HG03108 (cell line): Measurements from ENCODE around the gene BUD31.
"Not testable (repeated sequence)": the region's sequence is repeated elsewhere in the genome, so short reads cannot be mapped to it uniquely, and the experiment has no call there.

Experiments used
- ATAC-seq: cut with Tn5 transposase; IDR thresholded peaks from one replicate; pipeline ENCODE4 v1.9.1; 2021; ENCODE audit warnings: moderate library complexity; ENCODE audit not compliant: unreplicated experiment

The BUD31 gene

DNA sequence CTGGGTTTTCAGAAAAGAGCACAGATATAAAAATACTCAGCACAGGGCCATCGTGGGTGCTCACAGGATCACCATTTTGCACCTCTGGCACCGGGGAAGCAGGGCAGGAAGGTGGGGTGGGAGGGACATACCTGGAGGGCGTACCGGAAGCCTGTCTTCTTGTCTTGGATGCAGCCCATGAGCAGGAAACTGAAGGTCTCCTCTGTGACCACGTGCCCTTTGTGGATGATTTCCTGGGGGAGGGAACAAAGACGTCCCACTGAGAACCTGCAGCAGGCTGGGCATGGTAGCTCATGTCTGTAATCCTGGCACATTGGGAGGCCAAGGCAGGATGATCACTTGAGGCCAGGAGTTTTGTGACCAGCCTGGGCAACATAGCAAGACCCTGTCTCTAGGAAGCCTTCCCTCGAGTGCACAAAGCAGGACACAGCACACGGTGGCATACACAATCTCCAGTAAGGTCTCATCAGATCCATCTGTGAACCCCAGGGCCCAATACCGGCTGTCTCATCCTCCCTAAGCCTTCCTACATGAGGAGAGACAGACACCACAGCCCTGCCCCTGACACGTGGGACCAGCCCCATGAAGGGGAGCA is 20.3 kb downstream of the BUD31 start:
- ATAC-seq: no peak

DNA sequence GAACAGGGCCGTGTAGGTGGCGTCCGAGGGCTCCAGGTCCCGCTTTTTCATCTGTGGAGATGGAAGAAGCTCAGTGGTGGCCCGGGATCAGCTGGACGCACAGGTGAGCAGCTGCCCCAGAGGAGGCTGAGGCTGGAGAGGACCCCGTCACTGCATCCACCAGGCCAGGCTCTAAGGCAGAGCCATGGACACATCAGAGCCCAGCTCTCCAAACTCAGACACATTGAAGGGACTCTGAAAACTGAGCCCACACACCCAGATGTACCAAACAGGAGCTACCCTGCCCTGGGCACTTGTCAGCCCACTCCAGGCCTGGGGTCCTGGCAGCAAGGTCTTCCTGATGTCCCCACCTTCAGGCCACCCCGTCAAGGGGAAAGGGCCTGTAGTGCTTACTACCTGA is 21.0 kb downstream of the BUD31 start:
- no peak for ATAC-seq

DNA sequence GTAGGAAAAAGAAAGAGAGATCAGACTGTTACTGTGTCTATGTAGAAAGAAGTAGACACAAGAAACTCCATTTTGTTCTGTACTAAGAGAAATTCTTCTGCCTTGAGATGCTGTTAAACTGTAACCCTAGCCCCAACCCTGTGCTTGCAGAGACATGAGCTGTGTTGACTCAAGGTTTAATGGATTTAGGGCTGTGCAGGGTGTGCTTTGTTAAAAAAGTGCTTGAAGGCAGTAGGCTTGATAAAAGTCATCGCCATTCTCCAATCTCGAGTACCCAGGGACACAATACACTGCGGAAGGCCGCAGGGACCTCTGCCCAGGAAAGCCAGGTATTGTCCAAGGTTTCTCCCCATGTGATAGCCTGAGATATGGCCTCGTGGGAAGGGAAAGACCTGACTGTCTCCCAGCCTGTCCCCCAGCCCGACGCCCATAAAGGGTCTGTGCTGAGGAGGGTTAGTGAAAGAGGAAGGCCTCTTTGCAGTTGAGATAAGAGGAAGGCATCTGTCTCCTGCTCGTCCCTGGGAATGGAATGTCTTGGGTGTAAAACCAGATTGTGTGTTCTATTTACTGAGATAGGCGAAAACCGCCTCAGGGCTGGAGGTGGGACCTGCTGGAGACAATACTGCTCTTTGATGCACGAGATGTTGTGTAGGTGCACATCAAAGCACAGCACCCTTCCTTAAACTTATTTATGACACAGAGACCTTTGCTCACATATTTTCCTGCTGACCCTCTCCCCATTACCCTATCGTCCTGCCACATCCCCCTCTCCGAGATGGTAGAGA is 23.2 kb downstream of the BUD31 start:
- not testable (repeated sequence) for ATAC-seq

GRCh38 chr7:99433158-99433557 is 24.4 kb downstream of the BUD31 start:
- ATAC-seq: no peak

DNA sequence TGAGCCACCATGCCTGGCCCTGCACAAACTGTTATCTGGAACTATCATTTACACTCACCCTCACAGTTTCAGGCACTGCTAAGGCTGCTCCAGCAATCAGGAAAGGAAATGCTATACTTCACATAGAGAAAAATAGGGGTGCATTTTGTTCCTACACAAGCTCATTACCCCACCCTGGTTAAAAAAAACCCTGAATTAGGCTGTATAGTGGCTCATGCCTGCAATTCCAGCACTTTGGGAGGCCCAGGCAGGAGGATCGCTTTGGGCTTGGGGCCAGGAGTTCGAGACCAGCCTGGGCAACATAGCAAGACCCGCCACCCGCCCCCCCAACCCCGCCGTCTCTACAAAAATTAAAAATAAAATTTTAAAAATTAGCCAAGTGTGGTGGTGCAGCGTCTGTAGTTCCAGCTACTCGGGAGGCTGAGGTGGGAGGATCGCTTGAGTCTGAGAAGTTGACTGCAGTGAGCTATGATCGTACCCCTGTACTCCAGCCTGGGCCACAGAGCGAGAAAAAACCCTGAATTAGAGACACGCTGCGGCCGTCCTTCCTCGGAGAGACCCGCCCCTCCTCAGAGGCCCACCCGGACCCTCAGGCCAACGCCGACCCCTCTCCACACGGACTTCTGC is 29.3 kb downstream of the BUD31 start:
- no peak for ATAC-seq

DNA sequence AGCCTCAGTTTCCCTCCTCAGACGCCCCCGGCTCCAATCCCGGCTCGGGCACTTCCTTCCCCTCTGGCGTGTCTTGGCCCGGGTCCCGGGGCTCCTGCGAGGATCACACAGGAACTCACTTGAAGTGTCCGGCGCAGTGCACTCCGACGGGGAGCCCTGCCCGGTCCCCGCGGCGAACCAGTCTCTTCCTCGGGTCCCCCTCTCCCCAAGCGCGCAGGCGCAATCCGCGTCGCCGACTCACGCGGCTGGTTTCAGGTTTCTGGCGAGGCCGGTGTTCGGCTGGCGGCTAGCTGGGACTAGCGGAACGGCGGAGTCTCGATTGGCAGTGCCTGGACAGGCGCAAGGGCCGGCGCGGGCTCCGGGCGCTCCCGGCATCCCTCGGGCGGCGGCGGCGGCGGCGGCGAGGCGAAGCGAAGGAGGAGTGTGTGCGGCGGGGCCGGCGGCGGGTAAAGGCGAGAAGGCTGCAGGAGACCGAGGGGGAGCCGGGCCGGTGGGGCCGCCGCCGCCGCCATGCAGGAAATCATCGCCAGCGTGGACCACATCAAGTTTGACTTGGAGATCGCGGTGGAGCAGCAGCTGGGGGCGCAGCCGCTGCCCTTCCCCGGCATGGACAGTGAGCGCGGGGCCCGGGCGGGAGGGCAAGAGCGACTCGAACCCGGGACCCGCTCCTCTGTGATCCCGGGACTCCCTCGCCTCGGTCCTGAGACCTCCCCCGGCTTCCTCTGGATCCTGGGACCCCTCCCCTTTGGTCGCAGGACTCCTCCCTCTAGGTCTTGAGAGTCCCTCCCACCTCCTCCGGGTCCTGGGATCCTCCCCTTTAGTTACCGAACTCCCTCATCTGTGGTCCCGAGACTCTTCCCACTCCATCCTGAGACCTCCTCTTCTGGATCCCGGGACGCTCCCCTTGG is 30.1 kb downstream of the BUD31 start, which contains the start of the genes CPSF4 and PTCD1:
CPSF4 (plus strand) TSS at position 371 of the 908 bp plus-strand sequence; CDS start at position 511, 140 bp downstream.
PTCD1 (minus strand) TSS at position 226 of the 908 bp plus-strand sequence. CDS start 3,556 bp downstream, outside the sequence.
- peak; percentile 91 for ATAC-seq

GRCh38 chr7:99440195-99440594 is 31.4 kb downstream of the BUD31 start:
- no peak for ATAC-seq

DNA sequence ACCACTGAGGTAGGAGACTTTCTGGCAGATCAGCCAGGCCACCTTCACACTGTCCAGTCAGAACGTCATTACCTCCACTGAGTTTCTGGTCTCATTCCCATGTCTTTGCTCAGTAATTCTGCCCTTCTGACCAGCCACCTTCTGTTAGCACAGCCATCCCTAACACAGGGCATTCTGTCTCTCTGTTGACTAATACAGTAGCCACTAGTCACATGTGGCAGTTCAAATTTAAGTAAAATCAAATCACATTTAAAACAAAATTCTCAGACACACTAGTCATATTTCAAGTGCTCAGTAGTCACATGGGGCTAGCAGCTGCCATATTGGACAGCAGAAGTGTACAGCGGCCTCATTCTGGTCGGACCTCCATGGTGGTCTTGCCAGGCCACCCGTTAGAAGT is 37.3 kb downstream of the BUD31 start:
- no peak for ATAC-seq

- ATAC-seq: no peak
These were observed 39.2 kb downstream of the BUD31 start for GRCh38 chr7:99447943-99448342.

DNA sequence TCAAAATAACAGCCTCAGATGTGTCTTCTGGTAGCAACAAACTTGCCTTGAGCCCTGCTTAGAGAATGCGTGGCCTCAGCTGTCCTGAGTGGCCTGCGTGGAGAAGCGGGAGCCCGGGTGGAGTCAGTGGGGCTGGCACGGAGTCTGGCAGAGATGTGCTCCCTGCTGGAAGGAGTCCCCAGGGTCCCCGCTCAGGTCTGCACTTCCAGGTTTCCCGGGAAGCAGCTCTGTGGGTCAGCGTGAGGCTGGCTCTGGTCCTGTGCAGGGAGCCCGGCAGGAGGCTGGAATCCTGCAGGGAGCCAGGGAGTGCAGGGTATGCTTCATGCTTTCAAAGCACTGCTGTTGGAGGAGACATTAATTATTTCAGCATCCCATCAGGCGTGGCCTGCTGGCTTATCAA is 40.1 kb downstream of the BUD31 start:
- no peak for ATAC-seq

DNA sequence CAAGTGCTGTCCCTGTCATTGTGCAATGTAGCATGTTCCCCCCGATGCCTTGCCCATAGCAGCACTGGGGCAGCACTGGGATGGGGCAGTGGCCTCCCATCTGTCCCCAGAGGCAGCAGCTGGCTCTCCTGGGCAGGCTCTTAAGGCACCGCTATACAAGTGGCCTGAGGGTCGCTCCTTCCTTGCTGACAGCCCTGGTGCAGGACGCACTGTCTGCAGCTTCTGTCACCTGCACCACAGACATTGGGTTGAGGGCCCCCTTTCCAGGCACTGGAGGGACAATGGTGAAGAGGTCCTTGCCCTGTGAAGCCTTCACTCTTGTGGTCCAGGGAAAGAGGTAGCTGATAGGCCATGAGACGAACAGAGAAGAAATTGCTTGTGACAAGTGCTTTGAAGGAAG is 40.6 kb downstream of the BUD31 start:
- ATAC-seq: no peak

GRCh38 chr7:99451936-99452335 is 43.2 kb downstream of the BUD31 start:
- no peak for ATAC-seq

DNA sequence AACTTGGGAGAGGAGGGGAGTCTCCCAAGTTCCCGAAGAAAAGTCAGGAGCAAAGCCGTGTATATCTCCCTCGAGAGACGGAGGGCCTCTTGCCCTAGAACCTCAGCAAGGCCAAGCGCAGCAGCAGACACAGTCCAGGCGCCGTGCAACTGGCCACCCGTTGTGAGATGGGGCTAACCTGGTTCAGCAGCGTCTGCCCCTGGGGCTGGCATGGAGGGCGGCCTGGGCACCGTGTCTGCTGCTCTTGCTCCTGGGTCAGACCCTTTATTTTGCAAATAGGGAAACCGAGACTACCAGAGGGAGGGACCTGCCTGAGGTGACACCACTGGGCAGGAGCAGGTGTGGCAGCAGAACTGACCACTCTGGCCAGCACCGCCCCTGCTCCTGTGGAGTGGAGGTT is 43.8 kb downstream of the BUD31 start:
- no peak for ATAC-seq

GRCh38 chr7:99453105-99453504 is 44.3 kb downstream of the BUD31 start:
- no peak for ATAC-seq

DNA sequence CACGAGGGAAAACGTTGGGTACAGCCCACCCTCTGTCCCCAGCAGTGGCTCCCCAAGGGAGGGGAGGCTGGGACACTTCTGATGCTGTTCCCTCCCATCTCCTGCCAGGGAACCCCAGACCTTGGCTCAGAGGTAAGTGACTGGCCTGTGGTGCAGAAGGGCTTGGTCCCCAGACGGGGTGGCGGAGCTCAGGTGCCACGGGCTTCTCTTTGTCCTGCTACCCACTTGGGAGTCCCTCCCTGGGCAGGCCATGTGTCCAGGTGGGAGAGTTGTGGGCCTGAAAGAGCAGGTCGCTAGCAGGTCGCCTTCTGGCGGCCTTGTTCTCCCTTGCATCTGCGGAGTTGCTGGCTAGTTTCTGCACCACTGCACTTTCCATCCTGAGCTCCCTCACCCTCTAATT is 47.1 kb downstream of the BUD31 start:
- ATAC-seq: no peak

GRCh38 chr7:99456288-99456687 is 47.5 kb downstream of the BUD31 start:
- no peak for ATAC-seq

GRCh38 chr7:99457050-99457649 is 48.4 kb downstream of the BUD31 start:
- ATAC-seq: no peak

GRCh38 chr7:99457650-99458493 is 49.1 kb downstream of the BUD31 start:
- no peak for ATAC-seq

DNA sequence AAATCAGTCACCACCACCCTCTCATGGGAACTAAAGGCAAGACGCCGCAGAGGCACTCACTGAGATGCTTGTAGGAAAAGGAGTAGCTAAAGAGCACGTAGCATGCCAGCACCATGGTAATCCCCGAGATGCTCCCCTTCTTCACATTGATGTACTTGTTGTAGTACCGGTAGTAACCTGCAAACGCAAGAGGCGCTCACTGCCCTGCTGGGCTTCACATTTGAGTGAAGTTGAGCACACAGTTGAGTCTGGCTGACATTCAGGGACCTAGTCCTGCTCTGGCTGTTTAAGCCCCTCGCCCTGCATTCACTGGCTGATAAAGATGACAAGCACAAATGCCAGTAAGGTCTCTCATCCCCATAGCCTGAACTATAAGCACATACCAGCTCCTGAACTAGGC is 50.3 kb downstream of the BUD31 start:
- ATAC-seq: no peak

DNA sequence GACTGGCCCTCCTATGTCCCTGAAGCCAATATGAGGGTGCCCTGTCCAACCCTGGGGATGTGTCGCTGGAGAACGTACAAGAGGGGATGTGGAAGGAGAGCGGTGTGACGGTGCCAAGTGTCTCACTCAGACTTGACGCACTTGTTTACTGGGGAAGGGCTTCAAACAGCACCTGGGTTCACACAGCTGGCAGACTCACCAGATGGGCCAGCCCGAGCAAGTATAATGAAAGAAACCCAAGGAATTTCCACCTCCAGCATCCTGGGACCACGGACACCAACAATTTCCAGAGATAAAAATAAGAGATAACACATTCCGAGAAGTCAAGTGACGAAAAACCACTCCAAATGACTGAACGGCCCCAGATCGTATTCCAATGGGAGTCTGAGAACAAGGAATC is 51.9 kb downstream of the BUD31 start:
- no peak for ATAC-seq
